22Rv1 (cell line): ENCODE measurements around the gene ACVRL1.

Experiments
- CTCF ChIP-seq: fragments of 450-650 bp; IDR thresholded peaks from 2 replicates; pipeline ENCODE4 v1.5.1; 2017; ENCODE audit warnings: mild to moderate bottlenecking
- ZFX ChIP-seq: fragments of 450-650 bp; IDR thresholded peaks from 2 replicates; pipeline ENCODE4 v1.6.1; 2017; ENCODE audit warnings: antibody characterized with exemption, borderline replicate concordance

- TF ChIP-seq CTCF (no peak), ZFX (no peak)
Observed at GRCh38 chr12:51972849-51973273, 65.6 kb downstream of the ACVRL1 start.
